GM12878 (cell line): Measurements from ENCODE around the gene TRAF2. TPM values are rescaled to one million over a fixed set of nuclear protein-coding genes. Genes with fewer than 3 reads are reported as not detected.

Experiments used
- ATAC-seq: fragments of 200-7000 bp; cut with Tn5 transposase; 3 replicates; pipeline ENCODE4 v1.9.1; 2020; ENCODE audit warnings: mild to moderate bottlenecking, moderate library complexity
- BruUV-seq: library from RNA; stranded (reverse); fragments of 400-500 nt; replicated peaks from 2 replicates; lab custom pipeline; 2021; lab: Mats Ljungman, UMichigan
- CTCF ChIA-PET: fragments of 300-600 bp; sonication (Branson Sonifier 250); formaldehyde crosslinking; extraction: SDS; loops from one replicate; lab custom pipeline; 2021; ENCODE audit warnings: inconsistent platforms; lab: Yijun Ruan, JAX
- POLR2A ChIA-PET: fragments of 350-600 bp; formaldehyde crosslinking; extraction: SDS; loops from one replicate; lab custom pipeline; 2021; ENCODE audit warnings: inconsistent platforms; lab: Charles Lee
- RAD21 ChIA-PET: fragments of 300-600 bp; sonication (Branson Sonifier 250); formaldehyde crosslinking; loops from one replicate; lab custom pipeline; 2023; ENCODE audit warnings: antibody characterized with exemption; ENCODE audit not compliant: unreplicated experiment; lab: Charles Lee
- SMC1A ChIA-PET: fragments of 300-600 bp; sonication (Branson Sonifier 250); formaldehyde crosslinking; loops from one replicate; lab custom pipeline; 2023; ENCODE audit not compliant: unreplicated experiment, uncharacterized antibody; lab: Charles Lee
- DNase-seq: peaks from one replicate; pipeline ENCODE4 v3.0.0-alpha.2; 2011; ENCODE audit warnings: low read depth, low spot score
- FAIRE-seq: peaks from 3 replicates; lab custom pipeline; 2011; peaks lifted over from hg19 to GRCh38; lab: Jason Lieb, UNC
- H2AFZ ChIP-seq: 2 replicates; pipeline ENCODE4 v1.6.0; 2011; ENCODE audit warnings: low read depth, low read length, control low read depth; ENCODE audit not compliant: control insufficient read depth
- H3K27ac ChIP-seq: 2 replicates; pipeline ENCODE4 v1.5.1; 2011; ENCODE audit warnings: control low read depth; ENCODE audit not compliant: control insufficient read depth, insufficient read depth
- H3K27me3 ChIP-seq, 2 experiments: replicated peaks in 1 of 2; 2 replicates each; pipeline versions ENCODE4 v1.6.0 to v1.6.1; 2011; ENCODE audit warnings: low read length in 1 of 2; ENCODE audit not compliant: control insufficient read depth in 2 of 2, insufficient read depth in 2 of 2
- H3K36me3 ChIP-seq, 2 experiments: 2 replicates each; pipeline ENCODE4 v1.5.1; 2011; ENCODE audit warnings: low read length in 1 of 2; ENCODE audit not compliant: control insufficient read depth in 2 of 2, insufficient read depth in 2 of 2
- H3K4me1 ChIP-seq: 2 replicates; pipeline ENCODE4 v1.6.1; 2011; ENCODE audit warnings: mild to moderate bottlenecking, low read length, moderate library complexity, mixed read lengths; ENCODE audit not compliant: control insufficient read depth, insufficient read depth
- H3K4me2 ChIP-seq: 2 replicates; pipeline ENCODE4 v1.6.0; 2011; ENCODE audit warnings: control low read depth; ENCODE audit not compliant: control insufficient read depth, insufficient read depth
- H3K4me3 ChIP-seq: fragments of 200-600 bp; sonication (generic); 2 replicates; pipeline ENCODE4 v1.5.1; 2016
- H3K79me2 ChIP-seq: 2 replicates; pipeline ENCODE4 v1.6.0; 2011; ENCODE audit warnings: low read length; ENCODE audit not compliant: control insufficient read depth, insufficient read depth
- H3K9ac ChIP-seq: 2 replicates; pipeline ENCODE4 v1.8.0; 2011; ENCODE audit warnings: low read length, control low read depth, mixed read lengths; ENCODE audit not compliant: control insufficient read depth, insufficient read depth
- H3K9me3 ChIP-seq: replicated peaks from 3 replicates; pipeline ENCODE4 v1.5.1; 2011; ENCODE audit warnings: mild to moderate bottlenecking, low read length; ENCODE audit not compliant: control insufficient read depth, insufficient read depth
- H4K20me1 ChIP-seq: 2 replicates; pipeline ENCODE4 v1.6.0; 2011; ENCODE audit not compliant: control insufficient read depth, insufficient read depth
- BHLHE40 ChIP-seq, 2 experiments: fragments of 450-650 bp in 1 of 2; IDR thresholded peaks; 2 replicates each; pipeline ENCODE4 v1.6.1; 2011 to 2017; ENCODE audit warnings: low read depth in 2 of 2, borderline replicate concordance in 1 of 2, improper control_type of control experiment in 1 of 2, low read length in 1 of 2, mild to moderate bottlenecking in 1 of 2
- ESRRA ChIP-seq: IDR thresholded peaks from 2 replicates; pipeline ENCODE4 v1.6.1; 2012; ENCODE audit warnings: mild to moderate bottlenecking, low read length, improper control_type of control experiment
- FOXM1 ChIP-seq: IDR thresholded peaks from 2 replicates; pipeline ENCODE4 v1.6.1; 2012; ENCODE audit warnings: low read depth, mild to moderate bottlenecking, inconsistent platforms, low read length, moderate library complexity
- GATAD2B ChIP-seq: fragments of 450-650 bp; conservative IDR thresholded peaks from 2 replicates; pipeline ENCODE4 v1.6.1; 2017; ENCODE audit warnings: low read depth, mild to moderate bottlenecking, moderate library complexity
- MEF2A ChIP-seq: IDR thresholded peaks from 2 replicates; pipeline ENCODE4 v1.6.1; 2011; ENCODE audit warnings: low read depth, mild to moderate bottlenecking, low read length, moderate library complexity; ENCODE audit not compliant: insufficient read depth
- MYB ChIP-seq: fragments of 150-350 bp; IDR thresholded peaks from 2 replicates; pipeline ENCODE4 v1.6.1; 2014; ENCODE audit warnings: mild to moderate bottlenecking, low read depth, low read length, borderline replicate concordance
- NFYB ChIP-seq: IDR thresholded peaks from 2 replicates; pipeline ENCODE4 v1.6.1; 2011; ENCODE audit warnings: low read depth, mild to moderate bottlenecking, low read length, improper control_type of control experiment, moderate library complexity; ENCODE audit not compliant: insufficient read depth
- STAT3 ChIP-seq: IDR thresholded peaks from 2 replicates; pipeline ENCODE4 v1.6.1; 2011; ENCODE audit warnings: low read depth, low read length, improper control_type of control experiment
- WGBS: methylation state at CpG from one replicate; pipeline ENCODE4 v1.1.6; 2016; ENCODE audit warnings: low lambda C conversion rate; ENCODE audit not compliant: insufficient replicate concordance, insufficient coverage; ENCODE audit errors: missing lambda C conversion rate; 5-methylcytosine and 5-hydroxymethylcytosine counted together
- in situ Hi-C: fragments of 300-500 bp; cut with MboI; formaldehyde crosslinking; loops from 9 replicates; pipeline ENCODE4 v1.14.3; 2018; ENCODE audit warnings: mixed read lengths
- intact Hi-C: fragments of 100-400 bp; cut with micrococcal nuclease; formaldehyde crosslinking; loops from one replicate; pipeline ENCODE4 v1.14.2; 2022; ENCODE audit not compliant: unreplicated experiment
- polyA plus RNA-seq, 11 experiments: library from polyadenylated mRNA; depleted of rRNA in 4 of 11; unstranded in 6 of 11; stranded (reverse) in 5 of 11; fragments of >200 nt; fragmentation: Nextera tagmentation in 4 of 11; fragmentation: Illumina TruSeq in 1 of 11; extraction: Ambion mirVana in 4 of 11; extraction: Trizol in 1 of 11; gene quantifications; 1 replicate in 1 of 11; 2 replicates in 10 of 11; pipeline versions ENCODE4 v1.2.1 to v1.2.3, GENCODE V29; 2011 to 2016; ENCODE audit warnings: inconsistent platforms in 2 of 11, missing spikeins in 2 of 11, low read depth in 1 of 11
- total RNA-seq, 4 experiments: library from RNA; depleted of rRNA in 3 of 4; stranded (reverse); fragments of >200 nt in 3 of 4; fragmentation: Illumina TruSeq in 1 of 4; extraction: Trizol in 1 of 4; gene quantifications; 2 replicates each; pipeline versions ENCODE4 v1.2.1 to v1.2.3, GENCODE V29; 2013 to 2021
- TF ChIP-seq, protein P1 (sequence below): fragments of 450-650 bp; IDR thresholded peaks from 2 replicates; pipeline ENCODE4 v1.6.1; 2016; ENCODE audit warnings: mild to moderate bottlenecking
- TF ChIP-seq, protein P2 (sequence below), 3 experiments: IDR thresholded peaks in 2 of 3; conservative IDR thresholded peaks in 1 of 3; 2 replicates each; pipeline ENCODE4 v1.5.1; 2011; ENCODE audit warnings: low read depth in 3 of 3, low read length in 3 of 3, mild to moderate bottlenecking in 3 of 3, control low read depth in 2 of 3, moderate library complexity in 2 of 3, inconsistent platforms in 1 of 3, mixed read lengths in 1 of 3; ENCODE audit not compliant: control insufficient read depth in 2 of 3, insufficient read depth in 1 of 3; ENCODE audit errors: extremely low read depth in 1 of 3
- TF ChIP-seq, protein P3 (sequence below): fragments of 450-650 bp; formaldehyde crosslinking; IDR thresholded peaks from 2 replicates; pipeline ENCODE4 v1.4.0; 2020; ENCODE audit warnings: mild to moderate bottlenecking, moderate library complexity
- TF ChIP-seq, protein P4 (sequence below): IDR thresholded peaks from 2 replicates; pipeline ENCODE4 v1.6.1; 2011; ENCODE audit warnings: borderline replicate concordance, low read depth, mild to moderate bottlenecking, moderate library complexity, low read length; ENCODE audit not compliant: insufficient read depth, poor library complexity, severe bottlenecking

The TRAF2 gene
- total and polyA plus RNA-seq, 10 of the 15 experiments (the other 5 are each of a cell fraction or from before 2014, with no cell fraction given): 0.34 to 39.5 (median 18.7) TPM

DNA sequence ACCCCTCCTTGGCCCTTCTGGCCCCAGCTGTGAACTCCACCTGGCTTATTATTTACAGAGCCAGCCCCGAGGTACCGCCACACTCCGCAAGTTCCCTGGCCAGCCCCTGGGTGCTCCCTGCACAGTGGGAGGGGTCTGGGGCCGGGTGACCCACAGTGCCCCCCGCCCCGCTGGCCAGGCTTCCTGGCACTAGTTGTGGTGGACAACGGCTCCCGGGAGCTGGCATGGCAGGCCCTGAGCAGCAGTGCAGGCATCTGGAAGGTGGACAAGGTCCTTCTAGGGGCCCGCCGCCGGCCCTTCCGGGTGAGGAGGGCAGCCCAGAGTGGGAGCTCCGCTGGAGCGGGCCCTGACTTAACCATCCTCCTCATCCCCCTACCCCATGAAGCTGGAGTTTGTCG lies 30.2 kb upstream of the TRAF2 start:
- 75% methylated on average over 15 of the region's 15 CpGs for WGBS
- intact Hi-C loops: no loop called here

More for the DNA sequence above, 30.2 kb upstream of the TRAF2 start:
- Histone ChIP-seq H2AFZ (no peak overlapping the region), H3K4me2 (no peak overlapping the region), H4K20me1 (no peaks in the 10 kb centered on the region), H3K36me3 (peaks cover 0 to 7% of the 10 kb centered on the region in 2 experiments; a peak in 2 of 4 replicates), H3K27ac (no peak overlapping the region), H3K9ac (no peak overlapping the region), H3K9me3 (no peaks in the 10 kb centered on the region), H3K4me1 (no peaks in the 10 kb centered on the region), H3K79me2 (no peaks in the 10 kb centered on the region), H3K4me3 (no peak overlapping the region), H3K27me3 (no peaks in the 10 kb centered on the region)
- BruUV-seq: no TSS peak
- ATAC-seq (no peak), DNase-seq (no peak), FAIRE-seq (no peak)
- CTCF ChIA-PET: interaction anchor here (0.7 kb wide), 1 partner anchor 55 kb away, joined by 3 read pairs; no protein-coding TSS in a partner anchor
- SMC1A ChIA-PET: no interaction called here
- in situ Hi-C loops: no loop called here
- RAD21 ChIA-PET: no interaction called here
- TF ChIP-seq MYB: no peak
- TF ChIP-seq, protein P1, sequence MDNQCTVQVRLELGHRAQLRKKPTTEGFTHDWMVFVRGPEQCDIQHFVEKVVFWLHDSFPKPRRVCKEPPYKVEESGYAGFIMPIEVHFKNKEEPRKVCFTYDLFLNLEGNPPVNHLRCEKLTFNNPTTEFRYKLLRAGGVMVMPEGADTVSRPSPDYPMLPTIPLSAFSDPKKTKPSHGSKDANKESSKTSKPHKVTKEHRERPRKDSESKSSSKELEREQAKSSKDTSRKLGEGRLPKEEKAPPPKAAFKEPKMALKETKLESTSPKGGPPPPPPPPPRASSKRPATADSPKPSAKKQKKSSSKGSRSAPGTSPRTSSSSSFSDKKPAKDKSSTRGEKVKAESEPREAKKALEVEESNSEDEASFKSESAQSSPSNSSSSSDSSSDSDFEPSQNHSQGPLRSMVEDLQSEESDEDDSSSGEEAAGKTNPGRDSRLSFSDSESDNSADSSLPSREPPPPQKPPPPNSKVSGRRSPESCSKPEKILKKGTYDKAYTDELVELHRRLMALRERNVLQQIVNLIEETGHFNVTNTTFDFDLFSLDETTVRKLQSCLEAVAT: no peak
- TF ChIP-seq, protein P2, sequence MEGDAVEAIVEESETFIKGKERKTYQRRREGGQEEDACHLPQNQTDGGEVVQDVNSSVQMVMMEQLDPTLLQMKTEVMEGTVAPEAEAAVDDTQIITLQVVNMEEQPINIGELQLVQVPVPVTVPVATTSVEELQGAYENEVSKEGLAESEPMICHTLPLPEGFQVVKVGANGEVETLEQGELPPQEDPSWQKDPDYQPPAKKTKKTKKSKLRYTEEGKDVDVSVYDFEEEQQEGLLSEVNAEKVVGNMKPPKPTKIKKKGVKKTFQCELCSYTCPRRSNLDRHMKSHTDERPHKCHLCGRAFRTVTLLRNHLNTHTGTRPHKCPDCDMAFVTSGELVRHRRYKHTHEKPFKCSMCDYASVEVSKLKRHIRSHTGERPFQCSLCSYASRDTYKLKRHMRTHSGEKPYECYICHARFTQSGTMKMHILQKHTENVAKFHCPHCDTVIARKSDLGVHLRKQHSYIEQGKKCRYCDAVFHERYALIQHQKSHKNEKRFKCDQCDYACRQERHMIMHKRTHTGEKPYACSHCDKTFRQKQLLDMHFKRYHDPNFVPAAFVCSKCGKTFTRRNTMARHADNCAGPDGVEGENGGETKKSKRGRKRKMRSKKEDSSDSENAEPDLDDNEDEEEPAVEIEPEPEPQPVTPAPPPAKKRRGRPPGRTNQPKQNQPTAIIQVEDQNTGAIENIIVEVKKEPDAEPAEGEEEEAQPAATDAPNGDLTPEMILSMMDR (IDR thresholded peaks at IDR 0.05 in 2 of 3, conservative IDR thresholded peaks at IDR 0.05 in 1 of 3; ENCODE audit: control insufficient read depth in 2 of 3, extremely low read depth in 1 of 3, insufficient read depth in 1 of 3, low read depth in 3 of 3, low read length in 3 of 3): no peak
- no peak for TF ChIP-seq NFYB
- no peak for TF ChIP-seq MEF2A
- TF ChIP-seq FOXM1: no peak
- TF ChIP-seq, protein P3, sequence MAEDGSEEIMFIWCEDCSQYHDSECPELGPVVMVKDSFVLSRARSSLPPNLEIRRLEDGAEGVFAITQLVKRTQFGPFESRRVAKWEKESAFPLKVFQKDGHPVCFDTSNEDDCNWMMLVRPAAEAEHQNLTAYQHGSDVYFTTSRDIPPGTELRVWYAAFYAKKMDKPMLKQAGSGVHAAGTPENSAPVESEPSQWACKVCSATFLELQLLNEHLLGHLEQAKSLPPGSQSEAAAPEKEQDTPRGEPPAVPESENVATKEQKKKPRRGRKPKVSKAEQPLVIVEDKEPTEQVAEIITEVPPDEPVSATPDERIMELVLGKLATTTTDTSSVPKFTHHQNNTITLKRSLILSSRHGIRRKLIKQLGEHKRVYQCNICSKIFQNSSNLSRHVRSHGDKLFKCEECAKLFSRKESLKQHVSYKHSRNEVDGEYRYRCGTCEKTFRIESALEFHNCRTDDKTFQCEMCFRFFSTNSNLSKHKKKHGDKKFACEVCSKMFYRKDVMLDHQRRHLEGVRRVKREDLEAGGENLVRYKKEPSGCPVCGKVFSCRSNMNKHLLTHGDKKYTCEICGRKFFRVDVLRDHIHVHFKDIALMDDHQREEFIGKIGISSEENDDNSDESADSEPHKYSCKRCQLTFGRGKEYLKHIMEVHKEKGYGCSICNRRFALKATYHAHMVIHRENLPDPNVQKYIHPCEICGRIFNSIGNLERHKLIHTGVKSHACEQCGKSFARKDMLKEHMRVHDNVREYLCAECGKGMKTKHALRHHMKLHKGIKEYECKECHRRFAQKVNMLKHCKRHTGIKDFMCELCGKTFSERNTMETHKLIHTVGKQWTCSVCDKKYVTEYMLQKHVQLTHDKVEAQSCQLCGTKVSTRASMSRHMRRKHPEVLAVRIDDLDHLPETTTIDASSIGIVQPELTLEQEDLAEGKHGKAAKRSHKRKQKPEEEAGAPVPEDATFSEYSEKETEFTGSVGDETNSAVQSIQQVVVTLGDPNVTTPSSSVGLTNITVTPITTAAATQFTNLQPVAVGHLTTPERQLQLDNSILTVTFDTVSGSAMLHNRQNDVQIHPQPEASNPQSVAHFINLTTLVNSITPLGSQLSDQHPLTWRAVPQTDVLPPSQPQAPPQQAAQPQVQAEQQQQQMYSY: no peak
- TF ChIP-seq BHLHE40 (IDR thresholded peaks at IDR 0.05; ENCODE audit: borderline replicate concordance in 1 of 2, low read depth in 2 of 2, low read length in 1 of 2): no peak
- TF ChIP-seq STAT3: no peak
- TF ChIP-seq GATAD2B: no peak
- TF ChIP-seq ESRRA: no peak
- TF ChIP-seq, protein P4, sequence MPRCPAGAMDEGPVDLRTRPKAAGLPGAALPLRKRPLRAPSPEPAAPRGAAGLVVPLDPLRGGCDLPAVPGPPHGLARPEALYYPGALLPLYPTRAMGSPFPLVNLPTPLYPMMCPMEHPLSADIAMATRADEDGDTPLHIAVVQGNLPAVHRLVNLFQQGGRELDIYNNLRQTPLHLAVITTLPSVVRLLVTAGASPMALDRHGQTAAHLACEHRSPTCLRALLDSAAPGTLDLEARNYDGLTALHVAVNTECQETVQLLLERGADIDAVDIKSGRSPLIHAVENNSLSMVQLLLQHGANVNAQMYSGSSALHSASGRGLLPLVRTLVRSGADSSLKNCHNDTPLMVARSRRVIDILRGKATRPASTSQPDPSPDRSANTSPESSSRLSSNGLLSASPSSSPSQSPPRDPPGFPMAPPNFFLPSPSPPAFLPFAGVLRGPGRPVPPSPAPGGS: no peak
- POLR2A ChIA-PET: interaction anchor here (0.8 kb wide), 1 partner anchor 17 kb away, joined by 5 read pairs; no protein-coding TSS in a partner anchor
